Measurements from ENCODE around the gene KIF18A. TPM values are rescaled to one million over a fixed set of nuclear protein-coding genes. Genes with fewer than 3 reads are reported as not detected.

KIF18A gene
- total RNA-seq, 1 donor from 2014 or later = 4.9 TPM

- Mint-ChIP-seq H3K27ac (ENCODE audit: unreplicated experiment) (no peak overlapping the region), H3K9me3 (ENCODE audit: unreplicated experiment) (no peaks in the 10 kb centered on the region), H3K4me1 (ENCODE audit: unreplicated experiment) (no peaks in the 10 kb centered on the region), H3K27me3 (ENCODE audit: unreplicated experiment) (peaks cover 3% of the 10 kb centered on the region), H3K4me3 (ENCODE audit: unreplicated experiment) (no peak overlapping the region), H3K36me3 (ENCODE audit: low read depth, unreplicated experiment) (no peaks in the 10 kb centered on the region)
- no peak for TF ChIP-seq CTCF (IDR thresholded peaks at IDR 0.05; ENCODE audit: unreplicated experiment)
- DNase-seq (ENCODE audit: low spot score) = no peak
These were observed 49.6 kb downstream of the KIF18A start for GRCh38 chr11:28058333-28058732.

- no peak overlapping the region for H3K4me3 Mint-ChIP-seq (ENCODE audit: unreplicated experiment)
- no peaks in the 10 kb centered on the region for H3K36me3 Mint-ChIP-seq (ENCODE audit: low read depth, unreplicated experiment)
- no peak for DNase-seq (ENCODE audit: low spot score)
- peaks cover 3% of the 10 kb centered on the region for H3K27me3 Mint-ChIP-seq (ENCODE audit: unreplicated experiment)
- no peaks in the 10 kb centered on the region for H3K9me3 Mint-ChIP-seq (ENCODE audit: unreplicated experiment)
- TF ChIP-seq CTCF (IDR thresholded peaks at IDR 0.05; ENCODE audit: unreplicated experiment) = no peak
- H3K4me1 Mint-ChIP-seq (ENCODE audit: unreplicated experiment) = no peaks in the 10 kb centered on the region
- no peak overlapping the region for H3K27ac Mint-ChIP-seq (ENCODE audit: unreplicated experiment)
These were observed 53.1 kb downstream of the KIF18A start for GRCh38 chr11:28054821-28055220.

GRCh38 chr11:28049338-28050216 lies 58.4 kb downstream of the KIF18A start:
- no peak overlapping the region for H3K27ac Mint-ChIP-seq (ENCODE audit: unreplicated experiment)
- no peaks in the 10 kb centered on the region for H3K36me3 Mint-ChIP-seq (ENCODE audit: low read depth, unreplicated experiment)
- DNase-seq (ENCODE audit: low spot score) = no peak
- no peak overlapping the region for H3K4me3 Mint-ChIP-seq (ENCODE audit: unreplicated experiment)
- no peaks in the 10 kb centered on the region for H3K9me3 Mint-ChIP-seq (ENCODE audit: unreplicated experiment)
- no peak for TF ChIP-seq CTCF (IDR thresholded peaks at IDR 0.05; ENCODE audit: unreplicated experiment)
- no peaks in the 10 kb centered on the region for H3K27me3 Mint-ChIP-seq (ENCODE audit: unreplicated experiment)
- no peaks in the 10 kb centered on the region for H3K4me1 Mint-ChIP-seq (ENCODE audit: unreplicated experiment)

- DNase-seq (ENCODE audit: low spot score) = no peak
- no peak overlapping the region for H3K27ac Mint-ChIP-seq (ENCODE audit: unreplicated experiment)
- H3K36me3 Mint-ChIP-seq (ENCODE audit: low read depth, unreplicated experiment) = no peaks in the 10 kb centered on the region
- no peaks in the 10 kb centered on the region for H3K9me3 Mint-ChIP-seq (ENCODE audit: unreplicated experiment)
- H3K27me3 Mint-ChIP-seq (ENCODE audit: unreplicated experiment) = no peaks in the 10 kb centered on the region
- no peak overlapping the region for H3K4me3 Mint-ChIP-seq (ENCODE audit: unreplicated experiment)
- no peaks in the 10 kb centered on the region for H3K4me1 Mint-ChIP-seq (ENCODE audit: unreplicated experiment)
- TF ChIP-seq CTCF (IDR thresholded peaks at IDR 0.05; ENCODE audit: unreplicated experiment) = no peak
These were observed 59.1 kb downstream of the KIF18A start for GRCh38 chr11:28048812-28049211.

Measured in endothelial cell (in vitro differentiated cells).